ENCODE results near the gene ASPSCR1.

DNA sequence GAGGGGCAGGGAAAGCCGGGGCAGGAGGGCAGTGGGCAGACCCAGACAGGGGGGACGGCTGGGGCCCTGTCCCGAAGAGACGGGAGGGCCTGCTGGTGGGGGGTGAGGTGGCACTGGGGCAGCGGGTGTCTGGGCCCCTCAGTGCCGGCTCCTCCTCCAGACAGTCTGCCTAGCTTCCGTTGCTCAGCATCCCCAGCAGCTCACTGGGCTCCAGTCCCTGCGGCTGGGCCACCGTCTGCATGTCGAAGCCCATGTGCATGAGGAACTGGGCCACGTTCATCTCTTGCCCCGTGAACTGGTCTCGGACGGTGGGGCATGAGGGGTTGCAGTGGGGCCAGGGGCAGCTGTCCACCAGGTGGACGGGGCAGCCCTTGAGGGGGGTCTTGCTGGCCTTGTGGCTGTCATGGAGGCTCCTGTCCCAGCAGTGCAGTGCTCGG is 24.6 kb upstream of the ASPSCR1 start:
- TF ChIP-seq TAF1 (IDR thresholded peaks at IDR 0.05; ENCODE audit: low read depth, low read length), result no peak
- TF ChIP-seq POLR2AphosphoS5 (IDR thresholded peaks at IDR 0.05; ENCODE audit: low read depth, low read length), result no peak
- no peak for TF ChIP-seq POLR2A (IDR thresholded peaks at IDR 0.05; ENCODE audit: low read depth, low read length)

Data from GM12891 (cell line).